GM12801 (cell line): ENCODE measurements around the gene WDR53.

ENCODE experiments used
- TF ChIP-seq, protein P1 (sequence below): IDR thresholded peaks from one replicate; pipeline ENCODE4 v1.5.1; 2011; ENCODE audit warnings: control low read depth; ENCODE audit not compliant: insufficient read length; ENCODE audit errors: extremely low read depth

WDR53 gene

DNA sequence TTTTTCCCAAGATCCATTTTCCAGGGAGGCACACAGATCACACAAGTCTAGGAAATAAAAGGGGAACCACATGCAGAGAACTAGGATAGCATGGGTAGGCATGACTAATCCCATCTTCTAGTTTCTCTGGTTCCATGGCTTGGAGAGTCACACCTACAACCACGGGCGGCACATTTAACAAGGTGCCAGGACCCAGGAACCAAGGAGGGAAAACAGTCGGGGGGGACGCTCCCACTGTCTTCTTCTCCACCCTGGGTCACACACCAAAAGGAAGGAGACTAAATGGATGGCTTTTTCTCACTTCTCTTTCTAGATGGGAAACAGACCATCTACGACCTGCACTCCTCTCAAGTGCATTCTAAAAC lies 48.7 kb downstream of the WDR53 start:
- TF ChIP-seq, protein P1, sequence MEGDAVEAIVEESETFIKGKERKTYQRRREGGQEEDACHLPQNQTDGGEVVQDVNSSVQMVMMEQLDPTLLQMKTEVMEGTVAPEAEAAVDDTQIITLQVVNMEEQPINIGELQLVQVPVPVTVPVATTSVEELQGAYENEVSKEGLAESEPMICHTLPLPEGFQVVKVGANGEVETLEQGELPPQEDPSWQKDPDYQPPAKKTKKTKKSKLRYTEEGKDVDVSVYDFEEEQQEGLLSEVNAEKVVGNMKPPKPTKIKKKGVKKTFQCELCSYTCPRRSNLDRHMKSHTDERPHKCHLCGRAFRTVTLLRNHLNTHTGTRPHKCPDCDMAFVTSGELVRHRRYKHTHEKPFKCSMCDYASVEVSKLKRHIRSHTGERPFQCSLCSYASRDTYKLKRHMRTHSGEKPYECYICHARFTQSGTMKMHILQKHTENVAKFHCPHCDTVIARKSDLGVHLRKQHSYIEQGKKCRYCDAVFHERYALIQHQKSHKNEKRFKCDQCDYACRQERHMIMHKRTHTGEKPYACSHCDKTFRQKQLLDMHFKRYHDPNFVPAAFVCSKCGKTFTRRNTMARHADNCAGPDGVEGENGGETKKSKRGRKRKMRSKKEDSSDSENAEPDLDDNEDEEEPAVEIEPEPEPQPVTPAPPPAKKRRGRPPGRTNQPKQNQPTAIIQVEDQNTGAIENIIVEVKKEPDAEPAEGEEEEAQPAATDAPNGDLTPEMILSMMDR = no peak

DNA sequence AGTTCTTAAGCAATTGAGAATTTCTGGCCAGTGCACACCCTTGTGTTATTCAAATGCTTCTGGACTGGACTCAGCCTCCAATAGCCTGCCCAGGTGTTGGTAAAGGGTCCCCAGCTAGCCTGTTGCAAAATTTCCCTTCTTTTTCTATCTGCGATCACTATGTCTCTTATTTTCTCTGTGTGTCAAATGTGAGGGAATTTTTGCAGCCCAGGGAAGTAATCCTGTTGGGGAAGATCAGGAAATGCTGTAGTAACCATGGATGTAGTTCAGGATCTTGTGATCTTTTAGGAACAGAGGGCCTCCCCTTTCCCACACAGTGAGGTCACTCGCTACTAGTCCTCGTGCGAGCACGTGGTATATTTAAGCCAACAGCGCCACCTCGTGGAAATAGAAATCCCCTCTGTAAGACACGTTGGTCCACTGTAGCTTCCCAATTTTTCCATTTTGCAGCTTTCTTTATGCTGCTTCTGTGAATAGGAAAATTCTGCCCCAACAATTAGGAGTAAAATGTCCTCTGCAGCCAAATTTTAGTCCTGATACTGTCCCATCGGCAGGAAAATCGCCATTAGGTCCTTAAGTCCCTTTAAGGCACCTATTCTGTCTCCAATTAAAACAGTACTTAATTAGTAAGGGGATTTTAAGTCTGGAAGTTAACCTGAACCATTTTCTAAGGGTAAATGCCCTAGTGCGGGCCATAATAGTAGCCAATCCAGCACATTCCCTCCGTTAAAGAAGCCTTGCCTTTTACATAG lies 49.2 kb downstream of the WDR53 start:
- TF ChIP-seq, protein P1 = no peak

DNA sequence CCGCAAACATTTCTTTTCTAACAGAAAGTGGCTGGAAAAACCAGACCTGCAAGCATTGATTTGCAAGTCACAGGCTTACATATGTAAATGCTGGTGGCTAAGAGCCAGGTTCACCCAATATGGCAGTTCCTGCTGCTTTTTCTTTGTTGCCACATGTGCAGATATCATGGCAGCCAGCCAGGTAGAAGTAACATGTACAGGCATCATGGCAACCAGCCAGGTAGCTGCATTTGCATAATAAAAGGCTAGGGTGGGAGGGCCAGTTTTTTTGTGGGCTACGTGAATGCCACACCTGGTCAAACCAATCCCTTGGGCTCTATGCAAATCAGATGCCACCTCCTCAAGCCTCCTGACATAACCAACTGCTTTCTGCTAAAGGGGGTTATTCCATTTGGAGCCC lies 50.4 kb downstream of the WDR53 start:
- TF ChIP-seq, protein P1 = no peak

DNA sequence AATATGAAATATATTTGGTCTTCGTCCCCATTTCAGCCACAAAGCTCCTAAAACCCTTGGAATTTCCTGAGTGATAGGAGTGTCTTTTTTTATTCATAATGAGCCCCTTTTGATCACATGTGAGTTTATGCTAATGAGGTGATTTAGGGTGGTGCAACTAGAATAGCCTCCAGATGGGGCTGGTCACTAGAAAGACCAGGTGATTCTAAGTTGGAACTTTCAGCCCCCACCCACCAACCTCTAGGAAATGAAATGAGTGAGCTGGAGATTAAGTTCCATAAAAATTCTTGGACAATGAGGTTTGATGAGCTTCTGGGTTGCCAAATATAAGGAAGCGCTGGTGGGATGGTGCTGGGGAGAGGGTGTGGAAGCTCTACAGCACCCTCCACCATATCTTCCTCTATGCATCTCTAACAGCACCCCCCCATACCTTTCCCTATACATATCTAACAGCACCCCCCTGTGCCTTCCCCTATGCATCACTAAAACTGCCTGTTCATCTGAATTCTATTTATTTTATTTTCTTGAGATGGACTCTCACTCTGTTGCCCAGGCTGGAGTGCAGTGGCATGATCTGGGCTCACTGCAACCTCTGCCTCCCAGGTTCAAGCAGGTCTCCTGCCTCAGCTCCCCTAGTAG lies 51.1 kb downstream of the WDR53 start:
- TF ChIP-seq, protein P1 = no peak

DNA sequence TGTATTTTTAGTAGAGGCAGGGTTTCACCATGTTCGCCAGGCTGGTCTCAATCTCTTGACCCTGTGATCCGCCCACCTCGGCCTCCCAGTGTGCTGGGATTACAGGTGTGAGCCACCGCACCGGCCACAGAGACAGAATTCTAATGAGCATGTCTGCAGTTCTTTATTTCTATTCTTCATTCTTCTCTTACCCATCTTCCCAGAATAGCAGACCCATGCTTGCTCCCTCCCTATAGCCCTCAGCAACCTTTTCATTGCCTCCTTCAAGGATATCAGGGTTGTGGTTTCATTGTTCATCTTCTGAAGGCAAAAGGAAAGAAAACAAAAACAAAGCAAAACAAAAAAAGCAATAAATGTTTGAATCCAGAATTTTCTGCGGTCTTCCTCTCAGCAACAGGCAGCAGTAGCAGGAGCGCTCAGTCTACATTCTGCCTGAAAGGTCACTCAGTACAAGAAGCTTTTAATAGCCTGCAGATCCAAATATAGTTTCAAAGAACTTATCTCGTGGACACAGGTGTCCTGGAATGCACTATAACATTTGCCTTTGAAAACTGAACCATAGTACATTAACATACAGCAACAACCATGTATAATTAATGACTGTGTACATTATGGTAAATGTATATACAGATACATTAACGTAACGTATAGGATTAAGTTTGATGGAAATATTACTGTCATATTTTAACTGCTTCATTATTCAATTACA lies 53.3 kb downstream of the WDR53 start, which contains the start of gene SMCO1:
TSS of gene SMCO1 (minus strand) at position 434 of the 709 bp plus-strand sequence. CDS start at position 297, 137 bp downstream.
- TF ChIP-seq, protein P1 = no peak

DNA sequence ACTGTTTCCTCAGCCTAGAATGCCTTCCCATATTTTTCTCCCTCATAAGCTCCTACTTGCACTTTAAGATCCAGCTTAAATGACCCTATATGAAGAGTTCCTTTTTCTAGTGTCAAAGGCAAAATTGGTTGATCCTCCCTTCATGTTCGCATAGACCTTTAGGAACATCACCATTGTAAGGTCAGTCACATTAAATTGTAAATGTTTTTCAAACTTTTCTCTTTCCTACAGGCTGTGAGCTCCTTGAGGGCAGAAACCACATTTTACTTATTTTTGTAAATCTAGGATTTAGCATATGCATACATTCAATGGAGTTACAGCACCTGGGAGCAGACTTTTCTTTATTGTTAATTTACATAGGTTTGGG lies 54.0 kb downstream of the WDR53 start:
- TF ChIP-seq, protein P1 = no peak

DNA sequence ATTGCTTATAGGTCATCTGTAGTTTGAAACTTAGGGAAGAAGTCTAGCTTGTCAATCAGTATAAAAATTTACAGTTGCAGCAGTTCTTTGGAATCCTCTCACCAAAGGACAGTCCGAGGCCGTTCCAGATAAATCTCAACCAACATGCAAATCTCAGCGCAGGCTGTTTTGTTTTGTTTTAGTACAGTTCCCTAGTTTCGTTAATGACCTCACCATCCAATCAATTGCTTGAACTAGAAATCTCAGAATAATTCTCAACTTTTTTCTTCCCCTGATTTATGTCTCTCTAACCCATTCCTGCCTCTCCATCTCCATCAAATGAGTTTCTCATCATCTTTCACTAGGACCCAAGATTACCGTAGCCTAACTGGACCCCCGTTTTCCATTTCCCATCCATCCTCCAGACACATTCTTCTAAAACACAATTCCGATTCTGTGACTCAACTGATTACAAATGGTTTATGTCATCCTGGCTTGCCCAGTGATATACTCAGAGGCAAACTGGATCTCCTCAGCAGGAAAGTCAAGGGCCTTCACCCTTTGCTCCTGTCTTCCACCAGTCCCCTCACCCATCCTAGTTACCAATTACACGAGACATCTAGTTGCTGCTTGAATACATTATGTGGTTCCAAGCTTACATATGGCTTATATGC lies 54.5 kb downstream of the WDR53 start:
- TF ChIP-seq, protein P1 = no peak
